Prostate gland (tissue), 2 donors: Measurements from ENCODE around the gene SPTBN4.

Experiments
- POLR2A ChIP-seq: fragments of 450-650 bp; IDR thresholded peaks from one replicate; pipeline ENCODE4 v1.6.1; 2016; ENCODE audit warnings: antibody characterized with exemption, mild to moderate bottlenecking
- TF ChIP-seq, protein P1 (sequence below), 4 experiments: fragments of 200-600 bp in 2 of 4; fragments of 450-650 bp in 2 of 4; sonication (generic) in 2 of 4; IDR thresholded peaks; 1 replicate in 3 of 4; 2 replicates in 1 of 4; pipeline ENCODE4 v1.5.1; 2016 to 2019; ENCODE audit warnings: antibody characterized with exemption in 4 of 4, mild to moderate bottlenecking in 2 of 4, moderate library complexity in 2 of 4

DNA sequence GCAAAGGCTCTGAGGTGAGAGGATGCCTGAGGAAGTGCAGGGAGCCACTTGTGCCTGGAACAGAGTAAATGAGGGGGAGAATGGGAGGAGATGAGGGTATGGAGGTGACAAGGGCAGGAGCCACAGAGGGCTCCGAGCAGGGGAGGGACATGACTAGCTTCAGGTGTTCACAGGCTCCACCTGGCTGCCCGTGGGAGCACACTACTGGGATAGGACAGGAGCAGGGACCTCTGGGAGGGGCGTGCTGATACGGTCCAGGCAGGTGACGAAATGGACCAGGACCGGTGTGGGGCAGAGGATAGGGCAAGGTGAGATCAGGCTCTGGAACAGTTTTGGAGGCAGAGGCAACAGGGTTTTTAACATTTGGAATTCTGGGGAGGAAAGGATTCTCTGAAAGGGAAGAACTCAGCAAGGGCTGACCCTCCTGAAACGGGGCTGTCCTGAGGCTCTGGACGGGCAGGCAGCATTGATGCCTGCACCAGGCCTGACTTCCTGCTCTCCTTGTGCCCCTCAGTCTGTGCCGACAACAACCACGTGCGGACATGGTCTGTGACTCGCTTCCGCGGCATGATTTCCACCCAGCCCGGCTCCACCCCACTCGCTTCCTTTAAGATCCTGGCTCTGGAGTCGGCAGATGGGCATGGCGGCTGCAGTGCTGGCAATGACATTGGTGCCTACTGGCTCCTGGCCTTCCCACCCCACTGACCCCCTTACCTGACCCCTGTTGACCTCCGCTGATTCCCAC, 121.5 kb downstream of the SPTBN4 start:
- TF ChIP-seq, protein P1, sequence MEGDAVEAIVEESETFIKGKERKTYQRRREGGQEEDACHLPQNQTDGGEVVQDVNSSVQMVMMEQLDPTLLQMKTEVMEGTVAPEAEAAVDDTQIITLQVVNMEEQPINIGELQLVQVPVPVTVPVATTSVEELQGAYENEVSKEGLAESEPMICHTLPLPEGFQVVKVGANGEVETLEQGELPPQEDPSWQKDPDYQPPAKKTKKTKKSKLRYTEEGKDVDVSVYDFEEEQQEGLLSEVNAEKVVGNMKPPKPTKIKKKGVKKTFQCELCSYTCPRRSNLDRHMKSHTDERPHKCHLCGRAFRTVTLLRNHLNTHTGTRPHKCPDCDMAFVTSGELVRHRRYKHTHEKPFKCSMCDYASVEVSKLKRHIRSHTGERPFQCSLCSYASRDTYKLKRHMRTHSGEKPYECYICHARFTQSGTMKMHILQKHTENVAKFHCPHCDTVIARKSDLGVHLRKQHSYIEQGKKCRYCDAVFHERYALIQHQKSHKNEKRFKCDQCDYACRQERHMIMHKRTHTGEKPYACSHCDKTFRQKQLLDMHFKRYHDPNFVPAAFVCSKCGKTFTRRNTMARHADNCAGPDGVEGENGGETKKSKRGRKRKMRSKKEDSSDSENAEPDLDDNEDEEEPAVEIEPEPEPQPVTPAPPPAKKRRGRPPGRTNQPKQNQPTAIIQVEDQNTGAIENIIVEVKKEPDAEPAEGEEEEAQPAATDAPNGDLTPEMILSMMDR (IDR thresholded peaks at IDR 0.05), result no peak
- TF ChIP-seq POLR2A, result no peak
